ENCODE results near the gene PRKCD. TPM values are rescaled to one million over a fixed set of nuclear protein-coding genes. Genes with fewer than 3 reads are reported as not detected.

PRKCD gene
- total RNA-seq, 1 experiment from 2014 or later = 1.4 TPM

DNA sequence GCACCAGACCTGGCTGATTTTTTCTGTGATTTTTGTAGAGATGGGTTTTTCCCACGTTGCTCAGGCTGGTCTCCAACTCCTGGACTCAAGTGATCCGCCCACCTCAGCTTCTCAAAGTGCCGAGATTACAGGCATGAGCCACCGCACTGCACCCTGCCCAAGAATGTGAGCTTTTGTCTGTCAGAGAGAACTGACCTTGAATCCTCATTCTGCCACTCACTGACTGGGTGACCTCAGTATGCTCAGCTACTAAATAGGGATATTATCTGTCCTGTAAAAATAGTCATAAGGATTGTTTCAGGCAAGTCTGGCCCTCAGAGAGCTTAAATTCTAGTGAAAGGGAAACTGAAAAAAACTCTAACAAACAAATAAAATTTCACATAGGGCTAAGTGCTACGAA lies 28.7 kb upstream of the PRKCD start:
- no peaks in the 10 kb centered on the region for H3K36me3 ChIP-seq (ENCODE audit: insufficient read depth, low read length, poor library complexity, severe bottlenecking)
- ChIA-PET POLR2A (ENCODE audit: low non-redundant PET) (no interaction called here), CTCF (no interaction called here)
- no peak overlapping the region for H3K27ac ChIP-seq (ENCODE audit: low read depth, low read length, poor library complexity, severe bottlenecking)
- no peaks in the 10 kb centered on the region for H3K9me3 ChIP-seq (ENCODE audit: low read depth, low read length, poor library complexity, severe bottlenecking)
- no peak overlapping the region for H3K4me3 ChIP-seq (ENCODE audit: low read depth, low read length, poor library complexity, severe bottlenecking)
- DNase-seq (ENCODE audit: low spot score) = no peak
- no TSS peak for BruUV-seq (replicated peaks)
- H3K4me1 ChIP-seq (ENCODE audit: insufficient read depth, low read length, poor library complexity, severe bottlenecking) = no peaks in the 10 kb centered on the region
- H3K27me3 ChIP-seq (replicated peaks; ENCODE audit: insufficient read depth, low read depth, low read length, poor library complexity) = no peaks in the 10 kb centered on the region
- TF ChIP-seq CTCF (conservative IDR thresholded peaks at IDR 0.05; ENCODE audit: low read depth, low read length) = no peak
- TF ChIP-seq EZH2 (IDR thresholded peaks at IDR 0.05; ENCODE audit: borderline replicate concordance, low read depth, low read length, poor library complexity, severe bottlenecking) = no peak
- intact Hi-C loops (cut with micrococcal nuclease; ENCODE audit: unreplicated experiment) = no loop called here

DNA sequence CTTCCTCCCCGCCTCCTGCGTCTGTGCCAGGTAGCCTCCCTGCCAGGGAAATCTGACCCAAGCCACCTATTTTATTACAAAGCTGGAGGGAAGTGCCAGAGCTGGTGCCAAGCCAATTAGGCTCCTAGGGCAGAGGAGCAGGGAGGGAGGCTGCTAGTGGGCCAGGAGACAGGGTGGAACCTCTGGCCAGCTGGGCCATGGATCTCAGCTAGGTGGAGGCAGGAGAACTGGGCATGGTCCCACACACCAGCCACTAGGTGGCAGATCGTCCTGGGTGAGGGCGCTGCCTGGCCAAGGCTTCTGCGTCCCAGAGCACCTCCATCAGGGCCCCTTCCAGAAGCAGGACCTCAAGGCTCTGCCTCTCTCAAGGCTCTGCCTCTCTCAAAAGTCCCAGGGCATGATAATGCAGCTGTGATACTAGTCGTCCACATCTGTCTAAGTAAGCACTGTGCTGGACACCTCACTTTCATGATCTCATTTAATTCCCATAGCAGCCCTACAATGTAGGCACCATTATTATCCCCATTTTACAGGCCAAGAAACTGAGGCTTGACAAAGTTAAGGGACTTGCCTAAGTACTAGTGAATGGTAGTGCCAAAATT lies 26.3 kb upstream of the PRKCD start:
- Histone ChIP-seq H3K27me3 (replicated peaks; ENCODE audit: insufficient read depth, low read depth, low read length, poor library complexity) (no peaks in the 10 kb centered on the region), H3K4me1 (ENCODE audit: insufficient read depth, low read length, poor library complexity, severe bottlenecking) (no peaks in the 10 kb centered on the region), H3K9me3 (ENCODE audit: low read depth, low read length, poor library complexity, severe bottlenecking) (no peaks in the 10 kb centered on the region), H3K27ac (ENCODE audit: low read depth, low read length, poor library complexity, severe bottlenecking) (no peak overlapping the region), H3K36me3 (ENCODE audit: insufficient read depth, low read length, poor library complexity, severe bottlenecking) (no peaks in the 10 kb centered on the region), H3K4me3 (ENCODE audit: low read depth, low read length, poor library complexity, severe bottlenecking) (no peak overlapping the region)
- DNase-seq (ENCODE audit: low spot score) = peak; percentile 42
- ChIA-PET CTCF (interaction anchor here (0.6 to 0.8 kb wide), 3 partner anchors 53 to 1022 kb away, joined by 3 to 6 read pairs (median 4); no protein-coding TSS in a partner anchor), POLR2A (ENCODE audit: low non-redundant PET) (no interaction called here)
- peak; percentile 62 for TF ChIP-seq CTCF (conservative IDR thresholded peaks at IDR 0.05; ENCODE audit: low read depth, low read length)
- TF ChIP-seq EZH2 (IDR thresholded peaks at IDR 0.05; ENCODE audit: borderline replicate concordance, low read depth, low read length, poor library complexity, severe bottlenecking) = no peak
- intact Hi-C loops (cut with micrococcal nuclease; ENCODE audit: unreplicated experiment) = loop anchor here (2.0 kb wide), 1 partner anchor 62 kb away; no protein-coding TSS in a partner anchor
- no TSS peak for BruUV-seq (replicated peaks)

DNA sequence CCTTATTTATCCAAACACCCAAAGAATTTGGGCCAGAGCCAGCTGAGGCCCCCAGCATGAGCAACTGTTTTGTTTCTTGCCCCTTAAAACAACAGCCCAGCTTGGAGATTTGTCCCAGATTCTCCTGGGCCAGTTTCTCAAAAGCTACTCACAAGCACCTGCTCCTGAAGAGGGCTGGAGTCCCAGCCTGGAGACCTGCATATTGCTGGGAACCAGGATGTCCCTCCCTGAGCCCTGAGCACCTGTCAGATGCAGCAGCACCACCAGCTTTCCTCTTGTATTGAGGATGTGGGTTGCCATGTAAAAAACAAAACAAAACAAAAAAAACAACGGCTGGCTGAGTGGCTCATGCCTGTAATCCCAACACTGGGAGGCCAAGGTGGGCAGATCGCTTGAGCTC lies 23.8 kb upstream of the PRKCD start:
- Histone ChIP-seq H3K36me3 (ENCODE audit: insufficient read depth, low read length, poor library complexity, severe bottlenecking) (no peaks in the 10 kb centered on the region), H3K4me3 (ENCODE audit: low read depth, low read length, poor library complexity, severe bottlenecking) (no peak overlapping the region), H3K9me3 (ENCODE audit: low read depth, low read length, poor library complexity, severe bottlenecking) (no peaks in the 10 kb centered on the region), H3K27me3 (replicated peaks; ENCODE audit: insufficient read depth, low read depth, low read length, poor library complexity) (no peaks in the 10 kb centered on the region), H3K27ac (ENCODE audit: low read depth, low read length, poor library complexity, severe bottlenecking) (no peak overlapping the region), H3K4me1 (ENCODE audit: insufficient read depth, low read length, poor library complexity, severe bottlenecking) (no peaks in the 10 kb centered on the region)
- DNase-seq (ENCODE audit: low spot score) = no peak
- ChIA-PET CTCF (no interaction called here), POLR2A (ENCODE audit: low non-redundant PET) (no interaction called here)
- intact Hi-C loops (cut with micrococcal nuclease; ENCODE audit: unreplicated experiment) = no loop called here
- TF ChIP-seq CTCF (conservative IDR thresholded peaks at IDR 0.05; ENCODE audit: low read depth, low read length) (no peak), EZH2 (IDR thresholded peaks at IDR 0.05; ENCODE audit: borderline replicate concordance, low read depth, low read length, poor library complexity, severe bottlenecking) (no peak)
- no TSS peak for BruUV-seq (replicated peaks)

Data from A673 (cell line).